Bronchial epithelial cell (primary cell): ENCODE measurements around the gene VPS26C. TPM values are rescaled to one million over a fixed set of nuclear protein-coding genes. Genes with fewer than 3 reads are reported as not detected.
"Not testable (repeated sequence)": the region's sequence is repeated elsewhere in the genome, so short reads cannot be mapped to it uniquely, and the experiment has no call there.

Source experiments
- DNase-seq: peaks from one replicate; pipeline ENCODE4 v3.0.0-alpha.2; 2010; ENCODE audit warnings: low read depth
- FAIRE-seq: peaks from 2 replicates; lab custom pipeline; 2011; peaks lifted over from hg19 to GRCh38; lab: Jason Lieb, UNC
- H3K27me3 ChIP-seq: 2 replicates; pipeline ENCODE4 v1.5.1; 2011; ENCODE audit warnings: low read length; ENCODE audit not compliant: control insufficient read depth, insufficient read depth
- H3K36me3 ChIP-seq: 2 replicates; pipeline ENCODE4 v1.5.1; 2011; ENCODE audit warnings: low read length; ENCODE audit not compliant: control insufficient read depth, insufficient read depth
- H3K4me3 ChIP-seq: 2 replicates; pipeline ENCODE4 v1.5.1; 2011; ENCODE audit warnings: mild to moderate bottlenecking, low read depth, low read length, control low read depth
- CTCF ChIP-seq: IDR thresholded peaks from 2 replicates; pipeline ENCODE4 v1.5.1; 2011; ENCODE audit warnings: mild to moderate bottlenecking, moderate library complexity, low read length, control low read depth, inconsistent platforms; ENCODE audit not compliant: insufficient read depth, severe bottlenecking
- total RNA-seq: library from RNA; depleted of rRNA; stranded (reverse); fragments of >200 nt; gene quantifications from 2 replicates; pipeline ENCODE4 v1.2.1, GENCODE V29; 2014

Gene VPS26C
- total RNA-seq, 1 donor from 2014 or later = 50.5 TPM

GRCh38 chr21:37227071-37228002 lies 39.8 kb downstream of the VPS26C start:
- Histone ChIP-seq H3K36me3 (peaks cover 37% of the 10 kb centered on the region), H3K4me3 (no peak overlapping the region), H3K27me3 (no peaks in the 10 kb centered on the region)
- DNase-seq (no peak), FAIRE-seq (no peak)
- TF ChIP-seq CTCF = no peak

DNA sequence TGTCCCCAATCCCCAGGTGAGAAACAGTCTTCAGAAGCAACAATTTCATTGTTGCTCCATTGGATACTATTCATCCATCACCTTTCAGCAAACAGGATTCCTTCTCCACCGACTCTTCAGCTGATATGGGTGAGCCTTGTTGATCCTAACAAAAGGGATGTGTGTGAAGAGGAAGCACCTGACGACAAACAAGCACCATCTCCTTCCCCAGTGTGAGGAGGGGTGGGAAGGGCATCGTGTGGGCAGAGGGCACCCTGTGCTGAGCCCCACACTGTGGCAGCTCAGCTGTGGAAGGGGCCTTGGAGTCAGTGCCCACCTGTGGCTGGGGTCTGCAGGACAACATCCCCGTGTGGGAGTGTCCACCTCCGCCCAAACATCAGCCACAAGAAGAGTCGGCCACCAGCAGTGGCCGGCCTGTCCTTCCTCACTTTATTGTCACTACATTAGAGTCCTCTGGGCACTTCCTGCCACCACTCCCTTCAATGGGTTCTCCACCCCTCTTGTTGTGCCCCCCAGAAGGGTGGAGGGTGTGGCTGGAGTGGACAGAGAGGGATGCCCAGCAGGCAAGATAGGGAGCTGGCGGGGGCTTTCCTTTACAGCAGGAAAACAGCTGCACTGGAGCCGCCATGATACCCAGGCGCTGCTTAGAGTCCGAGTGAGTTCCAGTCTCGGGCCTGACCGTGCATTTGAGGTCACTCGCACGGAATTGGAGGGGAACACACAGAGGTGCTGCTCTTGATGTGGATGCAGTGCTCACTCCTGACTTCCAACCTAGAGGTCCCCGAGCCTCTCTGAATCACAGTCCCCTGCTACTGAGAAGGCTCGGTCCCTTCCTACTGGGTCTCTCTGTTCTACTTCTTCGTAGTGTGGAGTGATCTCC lies 40.9 kb downstream of the VPS26C start:
- DNase-seq = no peak
- Histone ChIP-seq H3K27me3 (no peaks in the 10 kb centered on the region), H3K36me3 (peaks cover 29% of the 10 kb centered on the region), H3K4me3 (no peak overlapping the region)
- no peak for TF ChIP-seq CTCF
- no peak for FAIRE-seq

DNA sequence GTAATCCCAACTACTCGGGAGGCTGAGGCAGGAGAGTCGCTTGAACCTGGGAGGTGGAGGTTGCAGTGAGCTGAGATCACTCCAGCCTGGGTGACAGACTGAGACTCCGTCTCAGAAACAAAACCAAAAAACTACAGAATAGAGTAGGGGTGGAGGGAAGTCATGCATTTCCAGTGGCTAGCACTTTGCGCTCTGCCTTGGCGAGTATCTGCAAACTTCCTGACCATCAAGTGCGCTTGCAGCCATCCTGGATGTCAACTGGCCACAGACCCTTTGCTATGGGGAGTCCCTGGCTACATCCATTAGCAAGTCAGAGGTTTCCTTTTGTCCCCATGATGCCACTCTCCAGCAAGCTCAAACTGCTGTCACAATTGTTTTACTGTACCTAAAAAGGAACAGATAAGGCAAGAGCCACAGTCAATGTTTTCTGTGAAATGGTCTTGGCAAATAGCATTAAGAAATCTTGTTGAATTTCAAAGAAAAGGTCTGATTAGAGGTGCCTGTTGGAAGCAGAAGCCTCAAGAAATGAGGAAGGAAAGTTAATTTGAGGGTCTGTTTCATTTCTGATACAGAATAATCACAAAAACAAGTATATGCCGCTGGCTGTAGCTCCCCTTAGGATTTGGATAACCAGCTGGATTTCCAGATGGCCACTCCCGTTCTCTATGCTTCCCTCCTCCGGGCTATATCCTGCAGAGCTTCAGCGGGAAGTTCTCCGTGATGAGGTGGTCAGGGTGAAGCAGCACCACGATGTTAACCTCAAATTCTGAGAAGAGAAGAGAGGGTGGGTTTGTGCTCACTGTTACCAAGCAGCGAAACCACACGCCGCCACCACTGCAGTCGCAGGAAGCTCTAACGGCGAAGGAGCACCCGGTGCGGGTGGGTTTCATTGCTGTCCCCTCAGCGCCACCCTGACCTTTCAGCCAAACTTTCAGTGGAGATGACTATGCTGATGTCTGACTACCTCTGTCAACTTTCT lies 42.0 kb downstream of the VPS26C start:
- FAIRE-seq (no peak), DNase-seq (no peak)
- no peak overlapping the region for H3K4me3 ChIP-seq
- no peaks in the 10 kb centered on the region for H3K27me3 ChIP-seq
- H3K36me3 ChIP-seq = peaks cover 29% of the 10 kb centered on the region
- no peak for TF ChIP-seq CTCF

DNA sequence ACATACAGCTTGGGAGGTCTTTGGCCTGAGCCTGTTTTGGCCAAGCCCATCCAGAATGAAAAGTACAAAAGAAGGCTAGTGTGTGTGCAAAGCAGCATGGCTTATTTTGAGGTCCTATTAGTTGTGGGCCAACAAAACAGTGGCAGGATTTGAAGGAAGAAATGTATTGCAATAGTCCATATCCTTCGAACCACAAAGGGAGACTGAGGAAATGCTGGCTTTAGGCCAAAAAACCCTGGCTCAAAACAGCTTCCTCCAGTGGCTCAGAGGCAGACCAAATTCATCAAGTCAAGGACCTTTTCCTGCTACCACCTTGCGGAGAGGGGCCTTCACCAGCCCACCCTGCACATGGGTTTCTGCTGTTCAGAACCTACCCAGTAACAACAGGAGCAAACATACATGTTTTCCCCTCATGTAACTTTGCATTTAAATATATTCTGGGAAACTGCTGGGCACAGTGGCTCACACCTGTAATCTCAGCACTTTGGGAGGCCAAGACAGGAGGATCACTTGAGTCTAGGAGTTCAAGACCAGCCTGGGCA lies 43.3 kb downstream of the VPS26C start:
- no peak for TF ChIP-seq CTCF
- no peak for DNase-seq
- Histone ChIP-seq H3K4me3 (no peak overlapping the region), H3K27me3 (no peaks in the 10 kb centered on the region), H3K36me3 (peaks cover 29% of the 10 kb centered on the region)
- no peak for FAIRE-seq

DNA sequence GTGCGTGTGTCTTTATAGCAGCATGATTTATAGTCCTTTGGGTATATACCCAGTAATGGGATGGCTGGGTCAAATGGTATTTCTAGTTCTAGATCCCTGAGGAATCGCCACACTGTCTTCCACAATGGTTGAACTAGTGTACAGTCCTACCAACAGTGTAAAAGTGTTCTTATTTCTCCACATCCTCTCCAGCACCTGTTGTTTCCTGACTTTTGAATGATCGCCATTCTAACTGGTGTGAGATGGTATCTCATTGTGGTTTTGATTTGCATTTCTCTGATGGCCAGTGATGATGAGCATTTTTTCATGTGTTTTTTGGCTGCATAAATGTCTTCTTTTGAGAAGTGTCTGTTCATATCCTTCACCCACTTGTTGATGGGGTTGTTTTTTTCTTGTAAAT lies 44.9 kb downstream of the VPS26C start:
- not testable (repeated sequence) for FAIRE-seq

More for the DNA sequence above, 44.9 kb downstream of the VPS26C start:
- not testable (repeated sequence) for DNase-seq, H3K4me3 ChIP-seq, H3K27me3 ChIP-seq
- peaks cover 20% of the 10 kb centered on the region for H3K36me3 ChIP-seq
